K562 (cell line): Measurements from ENCODE around the gene ACP1. TPM values are rescaled to one million over a fixed set of nuclear protein-coding genes. Genes with fewer than 3 reads are reported as not detected.

Experiments used
- BRD9 ChIP-seq: fragments of 450-650 bp; IDR thresholded peaks from 2 replicates; pipeline ENCODE4 v1.6.1; 2018; ENCODE audit warnings: low read depth; ENCODE audit not compliant: partially characterized antibody
- FOS ChIP-seq: IDR thresholded peaks from 3 replicates; pipeline ENCODE4 v1.6.1; 2011; ENCODE audit not compliant: insufficient read length; ENCODE audit errors: extremely low read depth
- GTF2A2 ChIP-seq: IDR thresholded peaks from 2 replicates; pipeline ENCODE4 v1.6.1; 2016; ENCODE audit warnings: mild to moderate bottlenecking, missing genetic modification characterization, missing compliant biosample characterization
- GTF3C2 ChIP-seq: IDR thresholded peaks from 3 replicates; pipeline ENCODE4 v1.6.1; 2011; ENCODE audit warnings: borderline replicate concordance, mild to moderate bottlenecking, moderate library complexity; ENCODE audit not compliant: insufficient read length; ENCODE audit errors: extremely low read depth
- HMG20A ChIP-seq: fragments of 450-650 bp; formaldehyde crosslinking; conservative IDR thresholded peaks from 2 replicates; pipeline ENCODE4 v1.4.0; 2020; ENCODE audit warnings: mild to moderate bottlenecking, mixed read lengths
- ILK ChIP-seq: fragments of 450-650 bp; IDR thresholded peaks from 2 replicates; pipeline ENCODE4 v1.6.1; 2016; ENCODE audit warnings: missing genetic modification characterization, low read depth, mild to moderate bottlenecking, missing compliant biosample characterization, moderate library complexity, borderline replicate concordance
- JUN ChIP-seq, 2 experiments: sonication (generic) in 1 of 2; formaldehyde crosslinking in 1 of 2; IDR thresholded peaks; 2 replicates each; pipeline versions ENCODE4 v1.6.1 to v1.8.0; 2012 to 2022; ENCODE audit warnings: borderline replicate concordance in 2 of 2, mild to moderate bottlenecking in 2 of 2, improper control_type of control experiment in 1 of 2, low read depth in 1 of 2, low read length in 1 of 2, missing genetic modification reagents in 1 of 2
- MIER1 ChIP-seq: fragments of 450-650 bp; IDR thresholded peaks from 2 replicates; pipeline ENCODE4 v1.6.1; 2016; ENCODE audit warnings: antibody characterized with exemption, mild to moderate bottlenecking, low read depth
- NR1H2 ChIP-seq: sonication (generic); formaldehyde crosslinking; IDR thresholded peaks from 2 replicates; pipeline ENCODE4 v1.4.0; 2020; ENCODE audit warnings: mild to moderate bottlenecking, missing genetic modification reagents
- PREB ChIP-seq: sonication (generic); formaldehyde crosslinking; IDR thresholded peaks from 2 replicates; pipeline ENCODE4 v1.8.1; 2023; ENCODE audit warnings: mild to moderate bottlenecking, missing genetic modification reagents
- RCOR1 ChIP-seq, 2 experiments: IDR thresholded peaks; 2 replicates each; pipeline ENCODE4 v1.6.1; 2012; ENCODE audit warnings: low read depth in 2 of 2, low read length in 2 of 2, borderline replicate concordance in 1 of 2, improper control_type of control experiment in 1 of 2
- RERE ChIP-seq: sonication (generic); formaldehyde crosslinking; IDR thresholded peaks from 2 replicates; pipeline ENCODE4 v1.8.0; 2023; ENCODE audit warnings: missing genetic modification reagents, mild to moderate bottlenecking, borderline replicate concordance
- RFX7 ChIP-seq: fragments of 250-450 bp; sonication (Bioruptor Pico); IDR thresholded peaks from 2 replicates; pipeline ENCODE4 v1.5.1; 2021; ENCODE audit warnings: mild to moderate bottlenecking
- SP1 ChIP-seq: sonication (generic); formaldehyde crosslinking; IDR thresholded peaks from 2 replicates; pipeline ENCODE4 v1.8.1; 2022; ENCODE audit warnings: mild to moderate bottlenecking, missing genetic modification reagents
- TAF9B ChIP-seq: fragments of 450-650 bp; IDR thresholded peaks from 2 replicates; pipeline ENCODE4 v1.6.1; 2018; ENCODE audit warnings: mild to moderate bottlenecking; ENCODE audit not compliant: partially characterized antibody
- ZC3H8 ChIP-seq: fragments of 450-650 bp; IDR thresholded peaks from 2 replicates; pipeline ENCODE4 v1.6.1; 2017
- ZNF324 ChIP-seq: fragments of 250-450 bp; sonication (Bioruptor Pico); IDR thresholded peaks from 2 replicates; pipeline ENCODE4 v1.4.0; 2020; ENCODE audit warnings: mild to moderate bottlenecking
- polyA plus RNA-seq, 8 experiments: library from polyadenylated mRNA; depleted of rRNA in 4 of 8; stranded (reverse) in 5 of 8; unstranded in 3 of 8; fragments of >200 nt; fragmentation: Nextera tagmentation in 2 of 8; fragmentation: Illumina TruSeq in 1 of 8; extraction: Ambion mirVana in 2 of 8; extraction: Trizol in 1 of 8; gene quantifications; 2 replicates each; pipeline versions ENCODE4 v1.2.1 to v1.2.3, GENCODE V29; 2011 to 2014; ENCODE audit warnings: inconsistent platforms in 1 of 8, missing spikeins in 1 of 8
- total RNA-seq, 7 experiments: library from RNA; depleted of rRNA in 6 of 7; stranded (reverse); fragments of >200 nt in 6 of 7; fragmentation: Illumina TruSeq in 2 of 7; extraction: Trizol in 2 of 7; gene quantifications; 2 replicates each; pipeline versions ENCODE4 v1.2.1 to v1.2.3, GENCODE V29; 2011 to 2021; ENCODE audit warnings: low replicate concordance in 1 of 7

Gene ACP1
- total and polyA plus RNA-seq, 9 of the 15 experiments (the other 6 are each of a cell fraction or from before 2014, with no cell fraction given), result 139 to 493 (median 189) TPM

GRCh38 chr2:264493-265468, at the start of gene ACP1 (continued):
- no peak for TF ChIP-seq RERE (CRISPR knock-in tag)
- TF ChIP-seq BRD9, result no peak
- TF ChIP-seq ZC3H8, result no peak
- 0 out of 2 replicates have a peak, but pooled peaks have one; percentile 7 for TF ChIP-seq ZNF324 (CRISPR knock-in tag)
- peak; percentile 81 for TF ChIP-seq TAF9B
- TF ChIP-seq ILK (tag), result no peak
- no peak for TF ChIP-seq HMG20A (CRISPR knock-in tag)
- TF ChIP-seq GTF2A2, result no peak
- TF ChIP-seq JUN (IDR thresholded peaks at IDR 0.05; ENCODE audit: borderline replicate concordance, low read depth, low read length), result peak; percentile 21; the same call in 1 of the 2 replicates
- no peak for TF ChIP-seq JUN (CRISPR knock-in tag; IDR thresholded peaks at IDR 0.05; ENCODE audit: borderline replicate concordance)
- no peak for TF ChIP-seq MIER1
- no peak for TF ChIP-seq GTF3C2
- TF ChIP-seq SP1 (CRISPR knock-in tag), result peak; percentile 39; the same call in 1 of the 2 replicates
- TF ChIP-seq NR1H2 (CRISPR knock-in tag), result no peak
- no peak for TF ChIP-seq PREB (CRISPR knock-in tag)
- TF ChIP-seq FOS, result no peak
- TF ChIP-seq RFX7 (CRISPR knock-in tag), result no peak
- no peak for TF ChIP-seq RCOR1 (IDR thresholded peaks at IDR 0.05; ENCODE audit: borderline replicate concordance in 1 of 2, low read depth in 2 of 2, low read length in 2 of 2)
